K562 (cell line): ENCODE data around the gene PLD1. TPM values are rescaled to one million over a fixed set of nuclear protein-coding genes. Genes with fewer than 3 reads are reported as not detected.

Source experiments
- DEAF1 ChIP-seq: fragments of 450-650 bp; formaldehyde crosslinking; IDR thresholded peaks from 2 replicates; pipeline ENCODE4 v1.4.0; 2020; ENCODE audit warnings: mild to moderate bottlenecking, moderate library complexity
- EHMT2 ChIP-seq: fragments of 450-650 bp; IDR thresholded peaks from 2 replicates; pipeline ENCODE4 v1.6.1; 2018; ENCODE audit warnings: antibody characterized with exemption
- ELF4 ChIP-seq: fragments of 450-650 bp; formaldehyde crosslinking; IDR thresholded peaks from 2 replicates; pipeline ENCODE4 v1.4.0; 2022; ENCODE audit warnings: missing genetic modification characterization
- HNRNPK ChIP-seq: fragments of 200-400 bp; formaldehyde crosslinking; IDR thresholded peaks from one replicate; pipeline ENCODE4 v1.6.1; 2018; ENCODE audit warnings: mild to moderate bottlenecking, low read depth, low read length; ENCODE audit not compliant: poor library complexity, severe bottlenecking
- KLF6 ChIP-seq: fragments of 250-450 bp; sonication (Bioruptor Pico); IDR thresholded peaks from 2 replicates; pipeline ENCODE4 v1.4.0; 2020; ENCODE audit warnings: mild to moderate bottlenecking, moderate library complexity, borderline replicate concordance
- PCBP1 ChIP-seq: fragments of 200-400 bp; formaldehyde crosslinking; IDR thresholded peaks from 2 replicates; pipeline ENCODE4 v1.6.1; 2018; ENCODE audit warnings: mild to moderate bottlenecking, low read depth, low read length; ENCODE audit not compliant: poor library complexity, severe bottlenecking
- PML ChIP-seq: IDR thresholded peaks from 2 replicates; pipeline ENCODE4 v1.6.1; 2012; ENCODE audit warnings: low read length, inconsistent platforms
- SRSF7 ChIP-seq: fragments of 200-400 bp; formaldehyde crosslinking; optimal IDR thresholded peaks from 2 replicates; pipeline ENCODE3; 2017; ENCODE audit warnings: mild to moderate bottlenecking, low read depth, low read length
- TRIM24 ChIP-seq, 2 experiments: fragments of 450-650 bp; IDR thresholded peaks; 2 replicates each; pipeline ENCODE4 v1.6.1; 2016
- ZNF311 ChIP-seq: fragments of 250-450 bp; sonication (Bioruptor Pico); IDR thresholded peaks from 2 replicates; pipeline ENCODE4 v1.4.0; 2020; ENCODE audit warnings: mild to moderate bottlenecking, moderate library complexity
- ZNF318 ChIP-seq, 2 experiments: fragments of 450-650 bp; IDR thresholded peaks; 2 replicates each; pipeline ENCODE4 v1.6.1; 2016; ENCODE audit warnings: mild to moderate bottlenecking in 2 of 2, borderline replicate concordance in 1 of 2, low read depth in 1 of 2, moderate library complexity in 1 of 2
- ZNF586 ChIP-seq: fragments of 450-650 bp; formaldehyde crosslinking; conservative IDR thresholded peaks from 2 replicates; pipeline ENCODE4 v1.4.0; 2020; ENCODE audit warnings: mild to moderate bottlenecking, moderate library complexity
- polyA plus RNA-seq, 8 experiments: library from polyadenylated mRNA; depleted of rRNA in 4 of 8; stranded (reverse) in 5 of 8; unstranded in 3 of 8; fragments of >200 nt; fragmentation: Nextera tagmentation in 2 of 8; fragmentation: Illumina TruSeq in 1 of 8; extraction: Ambion mirVana in 2 of 8; extraction: Trizol in 1 of 8; gene quantifications; 2 replicates each; pipeline versions ENCODE4 v1.2.1 to v1.2.3, GENCODE V29; 2011 to 2014; ENCODE audit warnings: inconsistent platforms in 1 of 8, missing spikeins in 1 of 8
- total RNA-seq, 7 experiments: library from RNA; depleted of rRNA in 6 of 7; stranded (reverse); fragments of >200 nt in 6 of 7; fragmentation: Illumina TruSeq in 2 of 7; extraction: Trizol in 2 of 7; gene quantifications; 2 replicates each; pipeline versions ENCODE4 v1.2.1 to v1.2.3, GENCODE V29; 2011 to 2021; ENCODE audit warnings: low replicate concordance in 1 of 7

The PLD1 gene
- total and polyA plus RNA-seq, 9 of the 15 experiments (the other 6 are each of a cell fraction or from before 2014, with no cell fraction given): 8.4 to 26.1 (median 18.6) TPM

GRCh38 chr3:171809861-171810628 is at the start of gene PLD1 (continued):
- TF ChIP-seq PML (no peak; the same call in 1 of the 2 replicates), KLF6 (CRISPR knock-in tag) (no peak), ZNF586 (CRISPR knock-in tag) (no peak), ELF4 (CRISPR knock-in tag) (no peak), ZNF318 (IDR thresholded peaks at IDR 0.05; ENCODE audit: borderline replicate concordance in 1 of 2, low read depth in 1 of 2) (no peak), ZNF311 (no peak), SRSF7 (no peak), PCBP1 (peak; percentile 64), HNRNPK (peak; percentile 87), EHMT2 (no peak), TRIM24 (IDR thresholded peaks at IDR 0.05) (no peak), DEAF1 (no peak)
